ENCODE measurements around the gene TRMU.

The TRMU gene

GRCh38 chr22:46335201-46336118, at the start of gene TRMU:
Gene TRMU (plus strand): TSS chr22:46335714. CDS start chr22:46335765, 51 bp downstream.
- DNase-seq: peak; percentile 90

- no peak for DNase-seq
Observed at GRCh38 chr22:46286006-46286405, 49.5 kb upstream of the TRMU start.

- no peak for DNase-seq
Observed at GRCh38 chr22:46286941-46287872, 48.3 kb upstream of the TRMU start.

GRCh38 chr22:46287873-46288751, 47.4 kb upstream of the TRMU start:
- DNase-seq: peak; percentile 57

- no peak for DNase-seq
Observed at GRCh38 chr22:46288846-46289243, 46.7 kb upstream of the TRMU start.

- DNase-seq: no peak
Observed at GRCh38 chr22:46289244-46289891, 46.1 kb upstream of the TRMU start.

- DNase-seq: no peak
Observed at GRCh38 chr22:46290121-46290842, 45.2 kb upstream of the TRMU start.

GRCh38 chr22:46290843-46291785, 44.4 kb upstream of the TRMU start:
- no peak for DNase-seq

- DNase-seq: no peak
Observed at GRCh38 chr22:46292173-46292572, 43.3 kb upstream of the TRMU start.

GRCh38 chr22:46292732-46293131, 42.8 kb upstream of the TRMU start:
- DNase-seq: no peak

- DNase-seq: peak; percentile 67
Observed at GRCh38 chr22:46293577-46294260, 41.8 kb upstream of the TRMU start.

GRCh38 chr22:46294784-46295183, 40.7 kb upstream of the TRMU start:
- DNase-seq: no peak

- no peak for DNase-seq
Observed at GRCh38 chr22:46295277-46295971, 40.1 kb upstream of the TRMU start.

- peak; percentile 98 for DNase-seq
Observed at GRCh38 chr22:46296257-46297150, 39.0 kb upstream of the TRMU start, which contains the start of gene GTSE1. Gene GTSE1 (plus strand): TSS chr22:46296870. CDS start chr22:46297401, 531 bp downstream.

GRCh38 chr22:46297151-46297812, 38.2 kb upstream of the TRMU start:
- DNase-seq: peak; percentile 55

GRCh38 chr22:46299101-46299500, 36.4 kb upstream of the TRMU start:
- no peak for DNase-seq

GRCh38 chr22:46300491-46300890, 35.0 kb upstream of the TRMU start:
- no peak for DNase-seq
